Aorta (tissue), 5 donors: ENCODE results near the gene PLXNA4. TPM values are rescaled to one million over a fixed set of nuclear protein-coding genes. Genes with fewer than 3 reads are reported as not detected.

Source experiments
- ATAC-seq: fragments of 200-7000 bp; cut with Tn5 transposase; one replicate; pipeline ENCODE4 v1.9.1; 2022; ENCODE audit warnings: moderate library complexity; ENCODE audit not compliant: low FRiP score
- DNase-seq, 2 donors: peaks; one replicate each; pipeline ENCODE4 v3.0.0-alpha.2; 2020
- H3K27ac ChIP-seq, 2 donors: one replicate each; pipeline ENCODE4 v1.5.1; 2013; ENCODE audit warnings: low read length in 2 of 2, mild to moderate bottlenecking in 2 of 2, moderate library complexity in 2 of 2, control low read depth in 1 of 2, inconsistent platforms in 1 of 2, low read depth in 1 of 2
- H3K27me3 ChIP-seq, 2 donors: one replicate each; pipeline ENCODE4 v1.6.1; 2013; ENCODE audit warnings: control low read depth in 1 of 2, low read length in 1 of 2, mild to moderate bottlenecking in 1 of 2, moderate library complexity in 1 of 2; ENCODE audit not compliant: insufficient read depth in 2 of 2, control insufficient read depth in 1 of 2
- H3K36me3 ChIP-seq, 2 donors: one replicate each; pipeline ENCODE4 v1.6.1; 2013; ENCODE audit warnings: control low read depth in 1 of 2, low read length in 1 of 2, mild to moderate bottlenecking in 1 of 2; ENCODE audit not compliant: insufficient read depth in 2 of 2, control insufficient read depth in 1 of 2
- H3K4me1 ChIP-seq, 2 donors: one replicate each; pipeline ENCODE4 v1.6.1; 2013; ENCODE audit warnings: low read length in 2 of 2, control low read depth in 1 of 2, mild to moderate bottlenecking in 1 of 2, moderate library complexity in 1 of 2; ENCODE audit not compliant: insufficient read depth in 2 of 2, control insufficient read depth in 1 of 2
- H3K4me3 ChIP-seq, 2 donors: one replicate each; pipeline ENCODE4 v1.5.1; 2013; ENCODE audit warnings: low read length in 2 of 2, control low read depth in 1 of 2, mild to moderate bottlenecking in 1 of 2
- H3K9me3 ChIP-seq: one replicate; pipeline ENCODE4 v1.6.1; 2013; ENCODE audit warnings: mild to moderate bottlenecking, low read length; ENCODE audit not compliant: control insufficient read depth
- WGBS, 2 donors: extraction: QIAGEN DNeasy Blood & Tissue Kit; methylation state at CpG; one replicate each; pipeline ENCODE4 v1.1.7; 2013; 5-methylcytosine and 5-hydroxymethylcytosine counted together
- intact Hi-C, 2 donors: fragments of 100-400 bp; cut with DNase I; formaldehyde crosslinking; loops; one replicate each; pipeline versions ENCODE4 v1.14.2 to v1.15.0; 2022
- polyA plus RNA-seq, 2 donors: library from polyadenylated mRNA; stranded (reverse); fragments of 200-250 nt; gene quantifications; one replicate each; pipeline ENCODE4 v1.2.3, GENCODE V29; 2013
- total RNA-seq, 2 donors: library from RNA; stranded (reverse); fragmentation: NEBNext Ultra II Directional; extraction: Animal tissue kit (Norgen Biotek cat#: 25700); gene quantifications; one replicate each; pipeline ENCODE4 v1.2.1, GENCODE V29; 2021
- donor health status: healthy with polysubstance abuse.
- donor health status: Bipolar disorder and iron deficiency.
- donor health status: DM: no; HTN: no; CAD: no.
- donor health status: DM: no; HTN: no; CAD: no.
- donor health status: DM: yes; HTN: yes; CAD: no.

Gene PLXNA4
- total and polyA plus RNA-seq, 4 donors = 0.59 to 30.1 (median 12.0) TPM

DNA sequence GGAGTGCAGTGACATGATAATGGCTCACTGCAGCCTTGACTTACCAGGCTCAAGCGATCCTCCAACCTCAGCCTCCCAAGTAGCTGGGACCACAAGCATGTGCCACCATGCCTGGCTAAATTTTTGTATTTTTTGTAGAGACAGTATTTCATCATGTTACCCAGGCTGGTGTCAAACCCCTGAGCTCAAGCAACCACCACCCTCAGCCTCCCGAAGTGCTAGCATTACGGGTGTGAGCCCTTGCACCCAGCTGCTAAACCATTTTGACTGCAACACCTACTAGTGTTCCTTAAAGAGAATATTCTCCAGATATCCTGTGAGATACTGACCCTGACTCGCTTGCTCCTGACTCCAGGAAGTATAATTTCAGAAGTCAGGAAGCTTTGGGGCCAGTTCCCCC, 85.8 kb downstream of the PLXNA4 start:
- intact Hi-C loops = no loop called here
- Histone ChIP-seq H3K27ac (no peak overlapping the region), H3K4me3 (no peak overlapping the region), H3K4me1 (no peaks in the 10 kb centered on the region), H3K27me3 (no peaks in the 10 kb centered on the region), H3K36me3 (no peaks in the 10 kb centered on the region), H3K9me3 (no peaks in the 10 kb centered on the region)
- ATAC-seq (no peak), DNase-seq (no peak)
- 74 to 86% methylated on average over 4 of the region's 4 CpGs for WGBS, 2 donors

DNA sequence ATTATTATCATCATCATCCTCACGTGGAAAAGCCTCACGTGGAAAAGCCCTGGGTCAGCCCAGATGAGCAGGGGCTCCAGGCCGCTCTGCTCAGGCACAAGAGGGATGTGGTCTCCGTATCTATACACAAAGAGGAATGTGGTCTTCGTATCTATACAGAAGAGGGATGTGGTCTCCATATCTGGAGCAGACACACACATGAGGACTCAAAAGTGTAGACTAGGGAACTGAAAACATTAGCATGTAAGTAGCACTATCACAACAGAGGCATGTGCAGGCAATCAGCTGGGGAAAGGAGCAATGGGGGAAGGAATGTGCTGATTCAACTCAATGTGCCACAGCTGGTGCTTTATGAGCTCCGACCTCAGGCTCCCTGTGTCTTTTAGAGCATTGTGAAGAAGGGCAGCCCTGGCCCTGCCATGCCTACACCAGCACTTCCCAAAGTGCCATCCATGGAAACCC, 86.5 kb downstream of the PLXNA4 start:
- peak in 1 of 2 donors; percentile 25 for DNase-seq
- ATAC-seq = no peak
- H3K9me3 ChIP-seq = no peaks in the 10 kb centered on the region
- no peak overlapping the region for H3K27ac ChIP-seq
- intact Hi-C loops = loop anchor here in 1 of 2 donors (5.0 kb wide), 1 partner anchor 103 kb away; no protein-coding TSS in a partner anchor
- no peaks in the 10 kb centered on the region for H3K4me1 ChIP-seq
- no peaks in the 10 kb centered on the region for H3K36me3 ChIP-seq
- H3K27me3 ChIP-seq = no peaks in the 10 kb centered on the region
- 96 to 99% methylated on average over 6 of the region's 6 CpGs for WGBS, 2 donors
- H3K4me3 ChIP-seq = no peak overlapping the region

DNA sequence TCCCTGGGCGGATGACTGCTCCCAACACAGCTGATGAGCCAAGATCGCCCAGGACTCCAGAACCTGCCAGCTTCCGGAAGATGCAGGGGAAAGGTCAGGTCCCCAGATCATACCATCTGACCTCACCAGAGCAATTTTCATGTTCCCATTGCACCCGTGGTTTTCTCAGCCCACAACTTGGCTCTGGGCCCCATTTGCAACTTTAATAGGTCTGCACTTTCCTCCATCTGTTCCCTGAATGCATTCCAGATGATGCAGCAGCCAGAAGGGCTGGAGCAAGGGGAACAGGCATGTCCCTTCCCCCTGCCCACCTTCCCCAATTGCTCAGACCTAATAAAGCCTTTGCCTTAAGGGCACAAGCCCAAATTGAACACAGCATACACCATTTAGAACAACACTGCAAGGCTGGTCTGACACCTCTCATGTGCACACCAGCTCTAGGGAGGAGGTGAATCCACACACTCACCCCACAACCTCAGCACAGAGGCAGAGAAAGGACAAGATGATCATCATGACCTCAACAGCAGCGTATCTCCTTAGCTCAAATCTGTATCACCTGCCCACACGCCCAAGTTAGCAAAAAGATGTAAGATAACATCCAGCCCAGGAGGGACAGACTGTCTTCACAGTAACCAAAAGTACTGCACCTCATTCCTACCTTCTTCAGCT, 87.5 kb downstream of the PLXNA4 start:
- H3K27ac ChIP-seq = no peak overlapping the region
- H3K27me3 ChIP-seq = no peaks in the 10 kb centered on the region
- WGBS, 2 donors = 84 to 86% methylated on average over 6 of the region's 6 CpGs
- no peak overlapping the region for H3K4me3 ChIP-seq
- DNase-seq = peak in 1 of 2 donors; percentile 44
- H3K4me1 ChIP-seq = no peaks in the 10 kb centered on the region
- no peaks in the 10 kb centered on the region for H3K36me3 ChIP-seq
- H3K9me3 ChIP-seq = no peaks in the 10 kb centered on the region
- ATAC-seq = no peak
- intact Hi-C loops = loop anchor here in 1 of 2 donors (5.0 kb wide), 1 partner anchor 101 kb away; no protein-coding TSS in a partner anchor

GRCh38 chr7:132486274-132486610, 90.0 kb downstream of the PLXNA4 start:
- Histone ChIP-seq H3K36me3 (no peaks in the 10 kb centered on the region), H3K4me1 (no peaks in the 10 kb centered on the region), H3K27ac (no peak overlapping the region), H3K27me3 (no peaks in the 10 kb centered on the region), H3K4me3 (no peak overlapping the region), H3K9me3 (no peaks in the 10 kb centered on the region)
- ATAC-seq (peak; percentile 78), DNase-seq (peak; percentile 74 to 78)
- WGBS, 2 donors = 2 to 5% methylated on average over 6 of the region's 6 CpGs
- intact Hi-C loops = loop anchor here in 1 of 2 donors (5.0 kb wide), 1 partner anchor 99 kb away; no protein-coding TSS in a partner anchor

DNA sequence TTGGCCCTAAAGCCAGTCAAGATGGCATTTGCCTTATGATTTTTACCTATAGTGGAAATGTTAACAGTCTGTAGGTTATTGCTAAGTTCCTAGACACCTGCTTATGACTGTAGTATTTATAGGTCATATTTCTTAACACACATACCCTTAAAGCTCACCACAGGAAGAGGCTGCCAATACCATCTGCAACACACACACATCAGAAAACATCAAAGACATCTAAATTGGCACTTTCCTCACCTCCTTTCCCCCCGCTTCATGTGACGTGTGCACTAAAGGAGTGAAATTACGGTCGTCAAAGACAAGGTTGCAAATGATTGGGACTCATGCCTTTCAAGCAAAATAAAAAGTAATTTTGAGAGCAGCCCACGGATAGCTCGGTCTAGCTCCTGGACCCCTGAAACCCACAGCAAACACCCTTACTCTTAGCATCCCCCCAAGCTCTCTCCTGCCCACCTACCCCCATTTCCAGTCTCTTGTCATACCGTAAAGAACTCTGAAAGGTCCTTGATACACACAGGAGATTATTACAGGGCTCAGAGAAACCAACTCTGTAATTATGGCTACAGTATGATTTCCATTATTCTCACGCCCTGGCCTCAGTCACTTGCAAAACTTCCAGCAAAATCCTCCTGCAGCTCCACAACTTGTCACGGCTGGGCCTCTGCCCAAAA, 90.5 kb downstream of the PLXNA4 start:
- Histone ChIP-seq H3K4me1 (no peaks in the 10 kb centered on the region), H3K27ac (no peak overlapping the region)
- 60 to 61% methylated on average over 9 of the region's 9 CpGs for WGBS, 2 donors

DNA sequence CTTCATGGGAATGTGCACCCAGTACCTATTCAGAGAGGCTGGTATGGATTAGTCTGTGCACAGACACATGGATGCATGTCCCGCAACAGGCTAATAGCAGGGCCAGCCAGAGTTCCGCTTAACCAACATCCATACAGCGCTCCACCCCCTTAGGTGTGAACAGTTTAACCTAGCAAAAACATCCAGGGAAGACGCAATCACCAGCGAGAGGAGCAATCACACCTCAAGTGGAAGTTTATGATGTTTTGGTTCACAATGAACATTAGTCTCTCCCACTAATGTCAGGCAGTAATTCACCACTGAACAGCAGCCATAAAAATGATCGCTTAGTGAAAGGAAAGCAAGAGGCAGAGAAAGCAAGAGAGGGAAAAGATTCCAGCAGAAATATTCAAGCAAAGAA, 91.1 kb downstream of the PLXNA4 start:
- Histone ChIP-seq H3K27me3 (no peaks in the 10 kb centered on the region), H3K4me3 (no peak overlapping the region), H3K9me3 (no peaks in the 10 kb centered on the region), H3K36me3 (no peaks in the 10 kb centered on the region), H3K27ac (no peak overlapping the region), H3K4me1 (no peaks in the 10 kb centered on the region)
- 92% methylated on average over 6 of the region's 6 CpGs for WGBS, 2 donors
- DNase-seq (peak in 1 of 2 donors; percentile 40), ATAC-seq (no peak)
- intact Hi-C loops = loop anchor here in 1 of 2 donors (5.0 kb wide), 1 partner anchor 98 kb away; no protein-coding TSS in a partner anchor

More for the DNA sequence above, 90.5 kb downstream of the PLXNA4 start:
- Histone ChIP-seq H3K4me3 (no peak overlapping the region), H3K9me3 (no peaks in the 10 kb centered on the region), H3K27me3 (no peaks in the 10 kb centered on the region), H3K36me3 (no peaks in the 10 kb centered on the region)
- ATAC-seq (no peak), DNase-seq (peak; percentile 74 to 83)
- intact Hi-C loops = loop anchor here in 1 of 2 donors (5.0 kb wide), 1 partner anchor 98 kb away; no protein-coding TSS in a partner anchor

DNA sequence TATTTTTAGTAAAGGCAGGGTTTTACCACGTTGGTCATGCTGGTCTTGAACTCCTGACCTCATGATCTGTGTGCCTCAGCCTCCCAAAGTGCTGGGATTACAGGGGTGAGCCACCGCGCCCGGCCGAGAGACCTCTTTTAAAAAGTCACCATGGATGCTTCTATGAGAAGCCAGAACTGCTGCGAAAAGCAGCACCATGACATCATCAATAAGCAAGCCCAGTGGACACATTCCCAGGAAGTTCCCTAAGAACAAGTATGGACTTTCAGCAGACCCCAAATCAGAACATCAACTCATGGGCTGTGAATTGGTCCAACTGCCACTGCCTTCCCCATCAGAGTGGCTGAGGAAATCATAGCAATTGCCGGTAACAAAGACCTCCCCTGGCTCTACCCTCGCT, 93.4 kb downstream of the PLXNA4 start:
- no peaks in the 10 kb centered on the region for H3K9me3 ChIP-seq
- H3K36me3 ChIP-seq = no peaks in the 10 kb centered on the region
- H3K4me3 ChIP-seq = no peak overlapping the region
- H3K4me1 ChIP-seq = no peaks in the 10 kb centered on the region
- 97 to 98% methylated on average over 8 of the region's 8 CpGs for WGBS, 2 donors
- H3K27ac ChIP-seq = no peak overlapping the region
- intact Hi-C loops = no loop called here
- no peaks in the 10 kb centered on the region for H3K27me3 ChIP-seq
- peak in 1 of 2 donors; percentile 22 for DNase-seq
- no peak for ATAC-seq

DNA sequence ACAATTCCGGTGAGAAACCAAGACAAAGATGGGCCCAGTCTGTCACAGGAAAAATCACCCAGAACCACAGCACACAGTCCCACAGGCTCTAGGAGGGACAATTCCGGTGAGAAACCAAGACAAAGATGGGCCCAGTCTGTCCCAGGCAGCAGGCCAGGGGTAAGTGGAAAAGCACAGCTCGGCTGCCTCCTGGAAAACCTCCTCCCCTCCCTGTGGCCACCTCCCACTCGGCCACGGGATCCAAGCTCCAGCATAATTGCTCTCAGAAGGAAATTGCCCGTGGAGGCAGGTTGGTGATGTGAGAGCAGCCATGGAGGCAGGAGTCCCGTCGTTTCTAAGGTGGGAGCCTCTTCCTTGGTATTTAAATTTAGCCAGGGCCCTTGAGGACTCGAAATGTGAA, 95.7 kb downstream of the PLXNA4 start:
- Histone ChIP-seq H3K4me3 (no peak overlapping the region), H3K27me3 (no peaks in the 10 kb centered on the region), H3K9me3 (no peaks in the 10 kb centered on the region), H3K4me1 (no peaks in the 10 kb centered on the region), H3K36me3 (no peaks in the 10 kb centered on the region), H3K27ac (no peak overlapping the region)
- 38 to 41% methylated on average over 9 of the region's 9 CpGs for WGBS, 2 donors
- DNase-seq (peak; percentile 68 to 84), ATAC-seq (peak; percentile 74)
- intact Hi-C loops = no loop called here
